Epithelial cell of prostate (primary cell): ENCODE measurements around the gene CDK6.

ENCODE experiments used
- DNase-seq: peaks from one replicate; pipeline ENCODE4 v3.0.0-alpha.2; 2011; ENCODE audit warnings: low read depth, low spot score
- H3K27ac ChIP-seq: fragments of 450-650 bp; 2 replicates; pipeline ENCODE4 v1.5.1; 2017; ENCODE audit warnings: mild to moderate bottlenecking

Gene CDK6

DNA sequence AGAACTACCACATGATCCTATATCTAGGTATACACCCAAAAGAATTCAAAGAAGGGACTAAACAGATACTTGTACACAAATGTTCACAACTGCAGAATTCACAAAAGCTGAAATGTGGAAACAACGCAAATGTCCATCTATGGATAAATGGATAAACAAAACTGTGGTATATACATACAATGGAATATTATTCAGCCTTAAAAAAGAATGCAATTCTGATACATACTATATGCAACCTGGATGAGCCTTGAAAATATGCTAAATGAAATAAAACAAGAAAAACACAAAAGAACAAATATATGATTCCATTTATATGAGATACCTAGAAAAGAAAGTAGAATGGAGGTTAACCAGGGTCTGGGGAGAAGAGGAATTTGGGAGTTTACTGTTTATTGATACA lies 253.4 kb downstream of the CDK6 start:
- DNase-seq = no peak
- H3K27ac ChIP-seq = no peak overlapping the region

DNA sequence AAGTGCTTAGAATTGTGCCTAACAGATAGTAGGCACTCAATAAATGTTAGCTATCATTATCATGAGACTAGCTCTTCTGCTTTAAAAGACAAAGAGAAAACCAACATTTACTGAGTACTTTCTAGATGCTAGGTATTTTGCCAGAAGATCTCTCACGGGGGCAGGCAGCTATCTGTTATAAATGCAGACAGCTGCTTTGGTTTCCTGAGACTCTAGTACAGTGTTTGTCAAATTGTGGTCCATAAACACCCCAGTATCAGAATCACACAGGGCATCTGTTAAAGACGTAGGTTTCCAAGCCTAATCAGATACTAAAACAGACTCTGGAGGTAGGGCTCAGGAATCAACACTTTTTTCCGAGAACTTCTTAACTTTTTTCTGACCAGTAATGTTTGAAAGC lies 260.1 kb downstream of the CDK6 start:
- H3K27ac ChIP-seq = no peak overlapping the region
- no peak for DNase-seq

DNA sequence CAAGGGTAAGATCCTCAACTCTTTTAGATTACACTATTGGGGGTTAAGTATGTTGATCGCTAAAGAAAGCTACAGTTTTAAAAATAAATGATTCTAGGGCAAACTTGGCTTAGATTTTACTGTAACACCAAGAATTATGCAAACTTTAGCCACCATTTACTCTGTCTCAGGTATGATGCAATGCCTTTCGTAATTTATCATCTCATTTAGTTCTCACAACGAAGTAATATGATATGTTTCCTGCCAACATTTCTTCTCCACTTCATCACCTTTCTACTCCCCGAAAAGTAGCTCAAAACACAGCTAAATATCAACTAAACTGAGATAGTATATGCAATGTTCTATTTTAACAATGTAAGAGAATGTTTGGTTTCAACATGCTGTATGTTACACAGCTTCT lies 267.2 kb downstream of the CDK6 start:
- no peak overlapping the region for H3K27ac ChIP-seq
- no peak for DNase-seq

DNA sequence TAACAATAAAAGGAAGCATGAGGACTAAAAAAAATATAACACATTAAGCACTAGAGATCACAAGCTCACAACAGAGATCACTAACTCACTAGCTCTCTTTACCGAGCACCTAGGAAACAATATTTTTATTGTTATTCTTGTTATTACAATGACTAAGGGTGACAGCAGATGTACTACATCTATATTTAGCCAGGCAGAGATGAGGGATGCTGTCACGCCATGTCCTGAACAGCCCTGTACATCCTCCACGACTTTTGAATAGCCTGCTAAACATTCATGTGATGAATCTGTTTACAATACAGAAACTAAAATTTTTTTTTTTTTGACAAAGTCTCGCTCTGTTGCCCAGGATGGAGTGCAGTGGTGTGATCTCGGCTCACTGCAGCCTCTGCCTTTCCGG lies 268.9 kb downstream of the CDK6 start:
- no peak for DNase-seq
- peak overlapping the region; percentile 7 for H3K27ac ChIP-seq

DNA sequence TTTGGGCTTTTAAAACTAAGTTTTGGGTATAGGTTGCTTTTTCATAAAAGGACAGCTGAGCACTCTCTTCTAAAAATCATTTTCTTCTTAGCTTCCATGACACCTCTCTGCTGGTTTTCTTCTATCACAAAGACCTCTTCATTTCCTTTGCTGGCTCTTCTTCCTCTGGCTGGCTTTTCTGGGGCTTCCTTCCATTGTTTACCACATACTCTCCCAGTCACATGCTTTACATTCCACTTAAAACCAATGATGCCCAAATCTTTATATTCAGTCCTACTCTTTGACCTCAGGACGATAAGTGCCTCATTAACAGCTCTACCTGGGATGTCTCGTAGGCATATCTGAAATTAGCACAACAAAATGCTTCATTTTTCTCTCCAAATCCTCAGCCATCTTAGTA lies 273.0 kb downstream of the CDK6 start:
- H3K27ac ChIP-seq = no peak overlapping the region
- no peak for DNase-seq

DNA sequence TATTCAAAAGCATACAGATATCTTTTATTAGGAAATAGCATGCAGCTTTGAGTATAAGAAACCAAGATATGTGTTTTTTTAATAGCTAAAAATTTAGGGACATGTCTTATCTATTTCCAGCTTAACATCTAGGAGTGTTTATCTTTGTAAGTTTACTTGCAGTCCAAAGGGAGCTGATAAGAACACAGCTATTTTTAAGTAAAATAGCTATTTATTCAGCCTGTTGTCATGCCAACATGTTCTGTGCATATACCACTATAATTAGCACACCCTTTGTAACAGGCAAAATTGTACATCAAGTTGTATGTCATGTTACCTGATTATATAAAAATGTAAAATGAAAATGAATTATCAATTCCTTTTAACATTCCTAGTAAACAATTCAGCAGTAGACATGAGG lies 275.8 kb downstream of the CDK6 start:
- DNase-seq = no peak
- H3K27ac ChIP-seq = no peak overlapping the region

DNA sequence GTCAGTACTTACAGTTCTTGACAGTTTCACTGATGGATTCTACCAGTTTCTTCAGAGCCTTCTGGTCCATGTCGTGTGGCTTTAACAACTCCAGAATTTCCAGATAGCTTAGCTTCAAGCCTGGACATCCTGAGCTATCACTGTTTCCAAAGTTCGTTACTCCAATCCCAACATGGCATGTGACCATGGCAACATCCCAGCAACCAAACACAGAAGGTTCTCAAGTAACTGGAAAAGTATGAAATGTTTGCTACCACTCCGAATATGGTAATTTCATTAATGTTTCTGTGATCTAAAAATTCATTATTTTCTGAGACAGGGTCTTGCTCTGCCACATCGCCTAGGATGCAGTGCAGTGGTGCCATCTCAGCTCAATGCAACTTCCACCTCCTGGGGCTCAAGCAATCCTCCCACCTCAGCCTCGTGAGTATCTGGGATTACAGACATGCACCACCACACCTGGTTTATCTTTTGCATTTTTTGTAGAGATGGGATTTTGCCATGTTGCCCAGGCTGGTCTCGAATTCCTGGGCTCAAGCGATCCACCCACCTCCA lies 278.5 kb downstream of the CDK6 start:
- no peak overlapping the region for H3K27ac ChIP-seq
- DNase-seq = no peak

DNA sequence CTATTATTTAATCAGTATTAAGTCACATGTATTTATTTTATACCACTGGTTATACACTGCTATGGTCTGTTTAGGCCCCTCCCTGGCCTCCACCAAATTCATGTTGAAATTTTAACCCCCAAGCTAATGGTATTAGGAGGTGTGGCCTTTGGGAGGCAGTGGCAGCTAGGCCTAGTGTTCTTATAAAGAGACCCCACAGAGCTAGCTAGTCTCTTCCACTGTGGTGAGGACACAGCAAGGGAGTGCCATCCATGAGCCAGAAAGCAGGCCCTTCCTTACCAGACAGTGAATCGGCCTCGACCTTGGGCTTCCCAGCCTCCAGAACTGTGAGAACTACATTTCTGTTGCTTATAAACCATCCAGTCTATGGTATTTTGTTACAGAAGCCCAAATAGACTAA lies 279.1 kb downstream of the CDK6 start:
- no peak for DNase-seq
- H3K27ac ChIP-seq = no peak overlapping the region
